ENCODE results near the gene ALDH1B1. TPM values are rescaled to one million over a fixed set of nuclear protein-coding genes. Genes with fewer than 3 reads are reported as not detected.

Gene ALDH1B1
- total RNA-seq, 4 donors from 2014 or later: 14.7 to 42.0 (median 37.0) TPM

DNA sequence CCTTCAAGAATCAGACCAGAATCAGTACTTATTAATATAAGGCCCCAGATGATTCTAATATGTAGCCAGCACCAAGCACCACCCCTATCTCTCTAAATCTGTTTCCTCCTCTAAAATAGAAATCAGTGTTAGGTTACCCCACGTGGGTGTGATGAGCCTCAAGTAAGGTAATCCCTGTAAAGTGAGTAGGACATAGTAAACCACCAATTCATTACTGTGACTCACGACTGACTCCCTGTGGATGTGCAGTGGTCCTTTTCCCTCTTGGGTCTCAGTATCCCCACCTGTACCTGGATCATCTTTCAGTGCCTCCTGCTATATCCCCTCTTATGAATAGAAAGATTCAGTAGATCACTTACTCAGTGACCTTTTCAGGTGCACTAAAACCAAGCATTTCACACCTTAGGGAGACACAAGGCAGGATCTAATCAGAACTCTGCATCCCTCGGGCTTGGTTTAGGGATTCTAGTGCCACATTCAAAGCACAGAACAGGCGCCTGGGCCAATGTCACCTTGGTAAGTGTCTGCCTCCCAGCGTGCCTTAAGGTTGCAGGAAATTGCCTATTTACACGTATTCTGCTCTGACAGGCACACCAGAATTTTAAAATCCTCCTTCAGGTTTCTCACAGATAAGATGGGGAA is 12.2 kb upstream of the ALDH1B1 start:
- no peaks in the 10 kb centered on the region for H3K36me3 ChIP-seq
- no peak for TF ChIP-seq POLR2A (IDR thresholded peaks at IDR 0.05)
- TF ChIP-seq, protein P1, sequence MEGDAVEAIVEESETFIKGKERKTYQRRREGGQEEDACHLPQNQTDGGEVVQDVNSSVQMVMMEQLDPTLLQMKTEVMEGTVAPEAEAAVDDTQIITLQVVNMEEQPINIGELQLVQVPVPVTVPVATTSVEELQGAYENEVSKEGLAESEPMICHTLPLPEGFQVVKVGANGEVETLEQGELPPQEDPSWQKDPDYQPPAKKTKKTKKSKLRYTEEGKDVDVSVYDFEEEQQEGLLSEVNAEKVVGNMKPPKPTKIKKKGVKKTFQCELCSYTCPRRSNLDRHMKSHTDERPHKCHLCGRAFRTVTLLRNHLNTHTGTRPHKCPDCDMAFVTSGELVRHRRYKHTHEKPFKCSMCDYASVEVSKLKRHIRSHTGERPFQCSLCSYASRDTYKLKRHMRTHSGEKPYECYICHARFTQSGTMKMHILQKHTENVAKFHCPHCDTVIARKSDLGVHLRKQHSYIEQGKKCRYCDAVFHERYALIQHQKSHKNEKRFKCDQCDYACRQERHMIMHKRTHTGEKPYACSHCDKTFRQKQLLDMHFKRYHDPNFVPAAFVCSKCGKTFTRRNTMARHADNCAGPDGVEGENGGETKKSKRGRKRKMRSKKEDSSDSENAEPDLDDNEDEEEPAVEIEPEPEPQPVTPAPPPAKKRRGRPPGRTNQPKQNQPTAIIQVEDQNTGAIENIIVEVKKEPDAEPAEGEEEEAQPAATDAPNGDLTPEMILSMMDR (IDR thresholded peaks at IDR 0.05): no peak
- peaks cover 0 to 11% (median 0%) of the 10 kb centered on the region in 4 donors for H3K4me1 ChIP-seq
- no peaks in the 10 kb centered on the region for H3K27me3 ChIP-seq
- peaks cover 0 to 2% (median 0%) of the 10 kb centered on the region in 4 donors for H3K9me3 ChIP-seq
- peak overlapping the region in 2 of 4 donors; percentile 28 to 36 for H3K27ac ChIP-seq
- no peak for DNase-seq
- H3K4me3 ChIP-seq: no peak overlapping the region

DNA sequence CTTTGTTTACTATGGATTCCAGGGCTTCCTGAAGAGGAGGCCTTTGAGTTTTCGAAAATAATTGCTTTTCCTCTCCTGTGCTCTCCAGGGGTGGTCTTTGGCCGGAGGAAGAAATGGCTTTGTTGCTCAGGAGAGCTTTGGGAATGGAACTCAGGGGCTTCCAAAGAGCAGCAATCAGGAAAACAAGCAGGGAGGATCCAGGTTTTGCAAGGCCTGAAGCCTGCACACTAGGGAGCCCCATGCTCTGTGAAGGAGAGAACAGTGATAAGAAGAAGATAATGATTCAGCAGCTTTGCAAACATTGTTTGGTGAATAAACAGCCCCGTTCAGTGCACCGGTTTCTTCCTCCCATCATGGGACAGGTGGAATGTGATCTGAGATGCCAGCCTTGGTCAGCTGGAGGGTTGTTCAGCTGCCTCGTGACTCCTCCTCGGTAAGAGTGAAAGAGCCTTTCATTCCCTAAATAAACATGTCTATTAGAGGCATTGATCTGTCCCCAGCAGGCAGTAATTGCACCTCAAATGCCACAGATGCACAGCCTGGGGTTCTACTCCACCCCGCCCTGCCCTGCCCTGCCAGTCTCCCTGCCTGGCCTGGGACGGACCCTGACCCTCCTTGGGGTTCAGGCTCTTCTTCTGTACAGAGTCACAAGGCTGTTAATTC is 11.5 kb upstream of the ALDH1B1 start:
- peak in 2 of 3 donors; percentile 59 to 74 for DNase-seq
- H3K9me3 ChIP-seq: peaks cover 0 to 4% (median 0%) of the 10 kb centered on the region in 4 donors
- TF ChIP-seq, protein P1 (IDR thresholded peaks at IDR 0.05): no peak
- no peak for TF ChIP-seq POLR2A (IDR thresholded peaks at IDR 0.05)
- H3K36me3 ChIP-seq: no peaks in the 10 kb centered on the region
- H3K27ac ChIP-seq: peak overlapping the region in 2 of 4 donors; percentile 48 to 62
- H3K4me1 ChIP-seq: peaks cover 0 to 11% (median 1%) of the 10 kb centered on the region in 4 donors
- H3K4me3 ChIP-seq: no peak overlapping the region
- no peaks in the 10 kb centered on the region for H3K27me3 ChIP-seq

DNA sequence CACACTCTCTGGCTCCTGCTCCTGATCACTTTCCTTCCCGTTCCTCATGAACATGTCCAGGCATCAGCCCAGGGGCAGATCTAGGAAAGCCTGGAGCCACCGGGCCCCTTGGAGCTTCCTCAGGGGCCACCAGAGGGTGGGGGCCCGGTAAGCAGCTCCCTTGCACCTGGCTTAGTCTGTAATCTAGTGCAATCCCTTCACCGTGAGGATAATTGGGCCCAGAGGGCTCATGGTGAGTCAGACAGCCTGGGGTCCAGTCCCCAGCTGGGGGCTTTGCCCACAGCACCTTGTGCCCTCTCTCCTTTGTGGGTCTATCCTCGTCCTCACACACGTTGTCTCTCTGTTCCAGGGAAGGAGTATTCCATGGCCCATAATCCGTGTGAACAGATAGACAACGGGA is 10.4 kb upstream of the ALDH1B1 start:
- Histone ChIP-seq H3K36me3 (no peaks in the 10 kb centered on the region), H3K4me3 (no peak overlapping the region), H3K4me1 (peaks cover 0 to 11% (median 1%) of the 10 kb centered on the region in 4 donors), H3K27ac (peak overlapping the region in 2 of 4 donors; percentile 48 to 62), H3K9me3 (peaks cover 0 to 4% (median 0%) of the 10 kb centered on the region in 4 donors), H3K27me3 (no peaks in the 10 kb centered on the region)
- TF ChIP-seq, protein P1 (IDR thresholded peaks at IDR 0.05): no peak
- DNase-seq: no peak

DNA sequence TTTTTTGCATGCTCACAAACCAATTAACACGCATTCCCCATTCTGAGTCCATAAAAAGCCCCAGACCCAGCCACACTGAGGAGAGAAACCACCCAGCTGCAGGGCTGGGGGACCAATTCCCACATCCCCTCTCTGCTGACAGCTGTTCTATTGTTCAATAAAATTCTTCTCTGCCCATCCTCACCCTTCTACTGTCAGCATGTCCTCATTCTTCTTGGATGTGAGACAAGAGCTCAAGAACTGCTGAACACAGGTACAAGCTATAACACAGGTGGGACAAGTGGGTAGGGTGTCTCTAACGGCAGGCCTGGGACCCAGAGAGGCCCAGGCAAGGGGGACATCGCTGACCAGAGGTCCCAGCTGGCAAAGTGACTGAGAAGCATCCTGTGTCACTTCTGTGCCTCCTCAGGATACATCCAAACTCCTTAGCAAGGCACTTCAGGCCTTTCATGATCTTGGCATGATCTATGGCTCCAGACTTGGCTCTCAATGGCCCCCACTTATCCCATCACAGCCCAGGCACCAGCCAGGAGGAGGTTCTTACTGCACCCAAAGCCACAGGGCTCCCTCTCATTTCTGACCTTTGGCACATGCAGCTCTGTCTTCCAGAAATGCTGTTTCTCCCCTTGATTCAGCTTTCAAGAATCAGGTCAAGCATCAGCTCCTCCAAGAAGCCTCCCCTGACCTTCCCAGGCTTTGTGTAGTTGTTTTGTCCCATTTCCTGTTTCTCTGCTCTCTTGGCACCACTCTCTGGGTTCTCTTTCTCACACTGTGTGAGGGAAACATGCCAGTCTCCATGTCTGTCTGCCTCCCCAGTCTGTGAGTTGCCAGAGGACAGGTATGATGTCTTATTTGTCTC is 7.3 kb upstream of the ALDH1B1 start:
- TF ChIP-seq, protein P1 (IDR thresholded peaks at IDR 0.05): no peak
- TF ChIP-seq POLR2A (IDR thresholded peaks at IDR 0.05): no peak
- H3K4me3 ChIP-seq: no peak overlapping the region
- H3K27ac ChIP-seq: peak overlapping the region in 2 of 4 donors; percentile 3 to 60
- H3K36me3 ChIP-seq: no peaks in the 10 kb centered on the region
- no peaks in the 10 kb centered on the region for H3K27me3 ChIP-seq
- no peak for DNase-seq
- H3K4me1 ChIP-seq: peaks cover 0 to 23% (median 1%) of the 10 kb centered on the region in 4 donors
- peaks cover 0 to 4% (median 0%) of the 10 kb centered on the region in 4 donors for H3K9me3 ChIP-seq

DNA sequence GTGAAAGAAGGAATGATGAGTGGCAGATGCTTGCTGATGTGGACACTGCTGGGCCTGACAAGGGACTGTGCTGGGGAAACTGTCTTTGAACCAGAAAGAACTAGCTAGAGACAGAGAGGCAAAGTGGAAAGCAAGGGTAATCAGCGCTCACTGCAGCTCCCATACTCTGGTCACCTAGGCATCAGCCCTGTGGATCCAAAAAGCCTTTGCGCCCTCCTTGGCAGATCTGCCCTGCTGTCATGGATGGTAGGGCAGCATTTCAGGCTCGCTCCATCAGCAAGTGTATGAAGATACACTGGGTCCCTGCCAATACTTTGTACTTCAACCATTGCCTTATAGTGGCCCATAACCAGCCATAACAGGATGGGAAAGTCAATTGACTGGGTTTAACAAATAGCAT is 6.6 kb upstream of the ALDH1B1 start:
- peak overlapping the region in 2 of 4 donors; percentile 3 to 60 for H3K27ac ChIP-seq
- peaks cover 0 to 4% (median 0%) of the 10 kb centered on the region in 4 donors for H3K9me3 ChIP-seq
- no peak for DNase-seq
- no peak overlapping the region for H3K4me3 ChIP-seq
- no peaks in the 10 kb centered on the region for H3K27me3 ChIP-seq
- H3K36me3 ChIP-seq: no peaks in the 10 kb centered on the region
- no peak for TF ChIP-seq POLR2A (IDR thresholded peaks at IDR 0.05)
- TF ChIP-seq, protein P1 (IDR thresholded peaks at IDR 0.05): no peak
- H3K4me1 ChIP-seq: peaks cover 0 to 28% (median 1%) of the 10 kb centered on the region in 4 donors
